Upper lobe of left lung (tissue), 4 donors: Measurements from ENCODE around the gene PIANP.

Experiments
- EP300 ChIP-seq, 4 donors: sonication (generic); formaldehyde crosslinking; IDR thresholded peaks; one replicate each; pipeline ENCODE4 v1.5.1; 2017; ENCODE audit warnings: antibody characterized with exemption in 4 of 4, control low read depth in 2 of 4
- TF ChIP-seq, protein P1 (sequence below), 6 experiments: fragments of 450-650 bp in 4 of 6; fragments of 200-600 bp in 2 of 6; sonication (generic) in 2 of 6; IDR thresholded peaks; one replicate each; pipeline ENCODE4 v1.5.1; 2016 to 2019; ENCODE audit warnings: antibody characterized with exemption in 6 of 6

DNA sequence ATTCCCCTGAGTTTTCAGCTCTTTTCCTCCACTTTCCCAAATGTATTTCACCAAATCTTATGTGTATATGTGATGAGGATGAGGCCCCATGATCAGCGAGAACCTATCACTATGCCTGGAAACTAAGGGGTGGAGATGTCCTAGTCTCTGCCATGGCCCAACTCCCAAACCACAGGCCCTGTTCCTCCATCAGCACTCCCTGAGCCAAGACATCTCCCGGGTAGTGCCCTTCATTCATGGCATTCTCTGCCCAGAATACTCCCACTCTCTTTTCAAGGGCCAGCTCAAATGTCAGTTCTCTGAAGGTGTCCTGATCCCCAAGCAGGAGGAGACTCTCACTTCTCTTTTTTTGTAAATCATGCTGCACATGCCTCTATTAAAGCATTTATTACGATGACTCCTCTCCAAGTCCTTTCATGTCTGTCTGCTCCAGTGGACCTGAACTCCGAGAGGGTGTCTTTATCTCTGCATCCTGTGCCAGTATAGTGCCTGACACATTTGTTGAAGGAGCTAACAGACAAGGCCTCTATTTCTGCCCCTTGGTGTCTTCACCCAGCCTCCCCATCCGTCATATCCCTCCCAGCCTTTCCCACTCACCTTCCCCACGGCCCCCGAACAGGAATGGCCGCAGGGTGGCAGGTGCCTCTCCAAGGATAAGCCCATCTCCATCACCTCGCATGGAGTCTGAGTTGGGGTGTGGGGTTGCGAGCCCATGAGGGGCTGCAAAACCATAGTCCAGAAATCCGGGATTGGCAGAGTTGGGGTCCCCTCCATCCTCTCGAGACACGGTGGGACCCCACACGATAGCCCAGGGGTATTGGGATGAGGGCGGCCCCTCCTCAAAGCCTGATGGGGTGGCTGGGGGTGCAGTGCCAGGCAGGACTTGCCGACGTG is 3.7 kb downstream of the PIANP start:
- TF ChIP-seq, protein P1, sequence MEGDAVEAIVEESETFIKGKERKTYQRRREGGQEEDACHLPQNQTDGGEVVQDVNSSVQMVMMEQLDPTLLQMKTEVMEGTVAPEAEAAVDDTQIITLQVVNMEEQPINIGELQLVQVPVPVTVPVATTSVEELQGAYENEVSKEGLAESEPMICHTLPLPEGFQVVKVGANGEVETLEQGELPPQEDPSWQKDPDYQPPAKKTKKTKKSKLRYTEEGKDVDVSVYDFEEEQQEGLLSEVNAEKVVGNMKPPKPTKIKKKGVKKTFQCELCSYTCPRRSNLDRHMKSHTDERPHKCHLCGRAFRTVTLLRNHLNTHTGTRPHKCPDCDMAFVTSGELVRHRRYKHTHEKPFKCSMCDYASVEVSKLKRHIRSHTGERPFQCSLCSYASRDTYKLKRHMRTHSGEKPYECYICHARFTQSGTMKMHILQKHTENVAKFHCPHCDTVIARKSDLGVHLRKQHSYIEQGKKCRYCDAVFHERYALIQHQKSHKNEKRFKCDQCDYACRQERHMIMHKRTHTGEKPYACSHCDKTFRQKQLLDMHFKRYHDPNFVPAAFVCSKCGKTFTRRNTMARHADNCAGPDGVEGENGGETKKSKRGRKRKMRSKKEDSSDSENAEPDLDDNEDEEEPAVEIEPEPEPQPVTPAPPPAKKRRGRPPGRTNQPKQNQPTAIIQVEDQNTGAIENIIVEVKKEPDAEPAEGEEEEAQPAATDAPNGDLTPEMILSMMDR (IDR thresholded peaks at IDR 0.05) = no peak
- TF ChIP-seq EP300 (IDR thresholded peaks at IDR 0.05) = no peak
